Measurements from ENCODE around the gene RPAP2. TPM values are rescaled to one million over a fixed set of nuclear protein-coding genes. Genes with fewer than 3 reads are reported as not detected.
"Not testable (repeated sequence)": the region's sequence is repeated elsewhere in the genome, so short reads cannot be mapped to it uniquely, and the experiment has no call there.

Gene RPAP2
- total RNA-seq, 1 donor from 2014 or later: 33.6 TPM

GRCh38 chr1:92367496-92367895, 68.6 kb downstream of the RPAP2 start:
- intact Hi-C loops (cut with micrococcal nuclease): loop anchor here (2.0 to 5.0 kb wide), 4 partner anchors 45 to 170 kb away; partner anchors contain the start of gene GFI1

- intact Hi-C loops (cut with micrococcal nuclease): no loop called here
Measured at GRCh38 chr1:92372164-92372563, 73.3 kb downstream of the RPAP2 start.

- intact Hi-C loops (cut with micrococcal nuclease): no loop called here
Measured at GRCh38 chr1:92374223-92374622, 75.4 kb downstream of the RPAP2 start.

DNA sequence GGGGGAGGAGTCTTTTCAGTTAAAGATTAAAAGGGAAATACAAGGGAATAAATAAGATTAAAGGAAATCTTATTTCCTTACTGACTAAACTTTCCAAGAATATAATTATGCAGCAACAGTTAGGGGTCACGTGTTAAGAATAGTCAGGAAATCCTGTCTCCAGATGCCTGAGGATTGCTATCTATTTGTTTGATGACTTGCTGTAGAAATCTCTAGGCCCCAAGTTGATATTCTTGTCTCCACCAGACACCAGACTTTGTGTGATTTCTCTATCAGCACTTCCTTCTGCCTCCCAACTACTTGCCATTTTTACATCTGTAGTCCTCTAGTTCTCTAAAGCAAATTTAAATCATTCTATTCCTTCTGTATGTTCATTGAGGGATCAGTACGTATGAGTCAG, 77.5 kb downstream of the RPAP2 start:
- intact Hi-C loops (cut with micrococcal nuclease): no loop called here

- intact Hi-C loops (cut with micrococcal nuclease): not testable (repeated sequence)
Measured at GRCh38 chr1:92377991-92378390, 79.1 kb downstream of the RPAP2 start.

DNA sequence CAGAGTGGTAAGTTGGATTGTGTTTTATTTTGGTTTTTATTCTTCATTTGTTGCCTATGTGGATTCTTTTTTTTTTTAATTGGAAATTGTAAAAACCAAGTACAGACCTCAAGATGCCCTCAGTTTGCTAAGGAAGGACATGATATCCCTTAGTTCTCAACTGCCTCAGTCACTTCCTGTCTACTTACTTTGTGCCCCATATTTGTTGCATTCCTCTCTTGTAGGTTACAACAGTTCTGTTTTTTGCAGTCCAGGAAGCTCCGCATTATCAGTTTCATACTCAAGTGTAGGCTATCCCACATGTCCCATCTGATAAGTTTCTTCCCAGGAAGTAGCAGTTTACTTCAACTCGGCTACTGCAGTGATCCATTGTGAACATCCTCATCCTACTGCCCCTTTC, 82.0 kb downstream of the RPAP2 start:
- intact Hi-C loops (cut with micrococcal nuclease): no loop called here

DNA sequence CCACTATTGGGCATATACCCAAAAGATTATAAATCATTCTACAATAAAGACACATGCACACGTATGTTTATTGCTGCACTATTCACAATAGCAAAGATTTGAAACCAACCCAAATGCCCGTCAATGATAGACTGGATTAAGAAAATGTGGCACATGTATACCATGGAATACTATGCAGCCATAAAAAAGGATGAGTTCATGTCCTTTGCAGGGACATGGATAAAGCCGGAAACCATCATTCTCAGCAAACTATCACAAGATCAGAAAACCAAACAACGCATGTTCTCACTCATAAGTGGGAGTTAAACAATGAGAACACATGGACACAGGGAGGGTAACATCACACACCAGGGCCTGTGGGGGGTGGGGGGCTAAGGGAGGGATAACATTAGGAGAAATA, 95.1 kb downstream of the RPAP2 start:
- intact Hi-C loops (cut with micrococcal nuclease): not testable (repeated sequence)

DNA sequence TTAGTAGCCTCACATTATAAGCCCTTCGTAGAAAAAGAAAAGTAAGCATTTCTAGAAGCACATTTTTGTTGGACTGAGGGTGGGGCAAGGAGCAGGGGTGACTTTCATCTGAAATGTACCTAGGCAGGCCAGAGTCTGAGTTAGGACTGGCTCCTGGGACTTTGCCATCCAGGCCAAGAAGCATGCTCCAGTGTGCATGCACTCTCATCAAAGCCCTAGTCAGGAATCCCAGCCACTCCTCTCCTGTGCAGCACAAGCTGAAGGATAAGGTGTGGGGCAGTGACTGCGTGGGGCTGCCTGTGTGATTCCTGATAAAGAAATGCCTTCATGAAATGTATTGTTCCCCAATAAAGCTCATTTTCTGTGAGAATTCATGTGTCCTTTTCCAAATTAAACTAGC, 99.7 kb downstream of the RPAP2 start:
- intact Hi-C loops (cut with micrococcal nuclease): no loop called here

GRCh38 chr1:92399076-92399475, 100.2 kb downstream of the RPAP2 start:
- intact Hi-C loops (cut with micrococcal nuclease): no loop called here

- intact Hi-C loops (cut with micrococcal nuclease): no loop called here
Measured at GRCh38 chr1:92404661-92405060, 105.8 kb downstream of the RPAP2 start.

DNA sequence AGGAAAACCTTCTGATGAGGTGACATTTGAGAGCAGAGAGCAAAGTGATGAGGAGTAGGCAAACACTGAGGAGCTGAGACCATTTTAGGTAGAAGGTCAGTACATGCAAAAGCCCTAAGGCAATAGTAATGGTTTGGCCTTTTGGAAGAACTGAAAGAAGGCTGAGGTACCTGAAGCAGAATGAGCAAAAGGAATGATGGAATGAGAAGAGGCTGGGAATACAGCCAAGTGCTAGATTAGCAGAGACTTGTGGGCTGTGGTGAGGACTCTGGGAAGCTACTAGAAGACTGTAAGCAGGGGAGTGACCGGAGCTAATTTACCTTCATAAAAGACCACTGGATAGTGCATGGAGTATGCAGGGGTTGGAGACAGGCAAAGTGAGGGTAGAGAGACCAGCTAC, 110.0 kb downstream of the RPAP2 start:
- intact Hi-C loops (cut with micrococcal nuclease): no loop called here

DNA sequence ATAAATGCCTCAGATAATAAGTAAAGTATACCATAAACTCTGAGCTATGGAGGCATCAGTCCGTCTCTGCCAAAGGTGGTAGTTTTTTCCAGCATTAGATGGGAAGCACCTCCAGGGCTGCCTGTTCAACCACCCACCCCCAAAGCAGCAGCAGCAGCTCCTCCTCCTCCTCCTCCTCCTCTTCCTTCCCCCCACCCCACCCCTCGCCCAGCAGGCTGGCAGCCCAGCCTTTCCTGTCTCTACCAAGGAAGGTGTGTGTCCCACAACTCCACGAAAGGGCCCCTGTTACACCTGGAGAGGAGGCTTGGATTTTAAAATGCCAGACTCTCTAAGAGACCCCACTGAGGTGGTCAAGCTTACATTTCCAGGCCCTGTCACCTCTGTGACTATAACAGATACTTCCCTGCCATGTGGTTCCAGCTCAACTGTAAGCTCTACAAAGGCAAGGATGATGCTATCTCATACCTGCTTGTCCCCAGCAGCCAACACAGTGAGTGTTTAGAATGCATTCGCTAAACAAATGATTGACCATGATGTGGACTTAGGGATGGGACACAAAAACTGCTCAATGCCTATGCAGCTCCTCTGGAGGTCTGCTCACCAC, 111.2 kb downstream of the RPAP2 start:
- intact Hi-C loops (cut with micrococcal nuclease): loop anchor here (2.0 to 5.0 kb wide), 3 partner anchors 43 to 95 kb away; no protein-coding TSS in a partner anchor

DNA sequence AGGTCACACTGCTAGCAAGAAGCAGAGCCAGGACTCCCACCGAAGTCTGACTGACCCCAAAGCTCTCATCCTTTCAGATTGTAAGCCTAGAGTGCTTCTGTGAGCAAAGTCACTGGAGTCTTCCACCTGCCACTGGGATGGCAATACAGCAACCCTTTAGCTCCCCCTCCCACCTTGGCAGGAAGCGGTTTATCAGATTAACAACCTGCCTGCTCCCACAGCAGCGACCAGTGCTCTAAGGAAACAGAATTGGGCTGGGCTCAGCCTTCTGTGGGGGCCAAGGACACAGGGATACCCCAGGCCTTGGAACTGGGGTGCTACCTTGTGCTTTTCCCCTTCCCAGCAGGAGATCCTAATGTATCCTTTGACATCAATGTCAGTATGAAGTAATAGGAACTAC, 111.8 kb downstream of the RPAP2 start:
- intact Hi-C loops (cut with micrococcal nuclease): loop anchor here (2.0 to 5.0 kb wide), 3 partner anchors 43 to 96 kb away; no protein-coding TSS in a partner anchor

- intact Hi-C loops (cut with micrococcal nuclease): loop anchor here (2.0 to 5.0 kb wide), 3 partner anchors 44 to 97 kb away; no protein-coding TSS in a partner anchor
Measured at GRCh38 chr1:92411511-92411910, 112.7 kb downstream of the RPAP2 start.

GRCh38 chr1:92419642-92420041, 120.8 kb downstream of the RPAP2 start:
- intact Hi-C loops (cut with micrococcal nuclease): no loop called here

- intact Hi-C loops (cut with micrococcal nuclease): no loop called here
Measured at GRCh38 chr1:92424381-92424780, 125.5 kb downstream of the RPAP2 start.

DNA sequence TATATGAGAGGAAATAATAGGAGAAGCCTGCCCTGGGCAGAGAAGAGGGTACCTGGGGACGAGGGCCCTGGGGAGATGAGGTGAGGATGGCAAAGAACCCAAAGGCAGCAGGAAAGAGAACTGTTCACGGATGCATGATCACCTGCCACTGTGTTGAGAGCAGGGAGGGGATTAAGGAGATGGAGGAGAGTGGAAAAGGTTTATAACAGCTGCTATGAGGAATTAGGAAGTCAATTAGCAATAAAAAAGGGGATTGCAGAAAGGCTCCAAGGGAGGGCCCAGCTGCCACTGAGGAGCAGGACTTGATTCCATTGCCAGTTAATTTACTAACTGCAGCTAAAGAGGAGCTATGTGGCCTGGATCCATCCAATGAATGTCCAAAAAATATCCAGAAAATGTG, 126.8 kb downstream of the RPAP2 start:
- intact Hi-C loops (cut with micrococcal nuclease): no loop called here

DNA sequence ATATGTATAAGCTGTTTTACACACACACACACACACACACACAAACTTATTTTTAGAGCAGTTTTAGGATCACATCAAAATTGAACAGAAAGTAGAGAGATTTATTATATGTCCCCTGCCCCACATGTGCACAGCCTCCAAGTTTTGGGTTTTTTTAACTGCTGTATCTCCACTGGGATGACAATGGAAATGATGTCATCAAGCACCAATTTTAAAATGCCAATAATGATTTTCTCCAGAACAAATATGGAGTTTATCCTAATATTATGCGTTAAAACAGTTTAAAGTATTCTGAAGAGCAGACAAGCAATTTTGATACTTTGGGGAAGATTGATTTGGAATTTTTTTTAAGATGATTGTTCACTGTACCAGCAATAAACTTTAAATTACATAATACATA, 131.2 kb downstream of the RPAP2 start:
- intact Hi-C loops (cut with micrococcal nuclease): no loop called here

GRCh38 chr1:92434572-92434971, 135.7 kb downstream of the RPAP2 start:
- intact Hi-C loops (cut with micrococcal nuclease): not testable (repeated sequence)

DNA sequence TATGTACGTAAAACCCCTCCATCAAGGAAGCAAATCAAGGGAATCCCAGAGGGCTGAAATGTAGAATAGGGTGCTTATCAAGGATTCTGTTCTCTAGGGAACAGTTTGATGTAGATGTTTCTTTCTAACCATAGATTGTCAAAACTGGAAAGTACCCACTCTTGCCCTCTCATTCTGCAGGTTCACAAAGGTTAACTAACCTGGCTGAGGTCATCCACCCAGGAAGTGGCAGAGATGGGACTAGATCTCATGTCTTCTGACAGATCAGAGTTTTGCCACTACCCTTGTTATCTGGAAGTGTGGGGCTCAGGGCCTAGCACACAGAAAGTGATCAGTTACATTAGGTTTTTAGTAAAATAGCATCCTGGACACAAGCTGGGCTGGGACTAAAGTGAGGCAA, 140.4 kb downstream of the RPAP2 start:
- intact Hi-C loops (cut with micrococcal nuclease): no loop called here

DNA sequence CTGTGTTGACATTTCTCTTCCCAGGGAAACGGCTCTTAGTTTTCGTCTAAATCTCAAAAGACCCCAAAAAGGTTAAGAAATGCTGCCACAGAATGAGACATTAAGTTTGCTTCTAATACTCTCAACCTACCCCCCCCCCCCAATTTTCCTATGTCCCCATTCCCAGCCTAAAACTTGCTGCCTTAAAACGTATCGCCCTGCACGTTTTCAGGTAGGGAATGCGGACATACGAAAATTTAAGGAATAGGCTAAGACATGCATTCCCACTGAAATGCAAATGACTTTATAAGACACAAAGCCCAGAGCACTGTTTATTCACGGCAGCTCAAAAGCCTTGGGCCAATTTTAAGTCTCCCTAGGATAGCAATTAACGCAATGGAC, 142.4 kb downstream of the RPAP2 start:
- intact Hi-C loops (cut with micrococcal nuclease): no loop called here

DNA sequence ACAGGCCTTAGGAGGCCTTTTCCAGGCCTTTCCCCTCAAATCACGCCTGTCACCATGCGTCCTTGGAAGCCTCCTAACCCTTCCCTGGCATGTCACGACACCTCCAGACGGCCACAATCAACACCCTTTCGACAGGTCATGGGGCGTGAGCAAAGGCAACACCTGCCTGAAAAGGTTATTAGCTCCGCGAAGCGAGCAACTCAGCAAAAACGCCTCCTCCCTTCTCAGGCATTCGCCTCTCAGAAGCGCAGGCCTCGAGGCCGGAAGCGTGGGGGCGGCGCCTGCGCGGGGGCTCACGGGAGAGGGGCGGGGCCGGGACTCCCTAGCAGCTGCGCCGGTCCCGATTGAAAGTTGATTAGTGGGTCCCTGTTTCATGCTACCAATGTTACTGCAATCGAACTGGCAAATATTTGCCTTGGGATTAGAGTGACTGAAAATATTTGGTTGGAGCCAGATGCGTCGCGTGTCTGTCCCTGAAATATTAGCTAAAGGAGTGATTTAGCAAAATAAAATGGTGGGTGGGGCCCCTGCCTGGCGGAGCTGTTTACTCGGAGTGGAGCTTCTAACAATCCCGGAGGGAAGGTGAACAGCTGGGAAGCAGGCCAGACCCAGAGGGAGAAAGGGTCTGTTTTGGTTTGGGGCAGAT, 143.0 kb downstream of the RPAP2 start:
- intact Hi-C loops (cut with micrococcal nuclease): no loop called here

DNA sequence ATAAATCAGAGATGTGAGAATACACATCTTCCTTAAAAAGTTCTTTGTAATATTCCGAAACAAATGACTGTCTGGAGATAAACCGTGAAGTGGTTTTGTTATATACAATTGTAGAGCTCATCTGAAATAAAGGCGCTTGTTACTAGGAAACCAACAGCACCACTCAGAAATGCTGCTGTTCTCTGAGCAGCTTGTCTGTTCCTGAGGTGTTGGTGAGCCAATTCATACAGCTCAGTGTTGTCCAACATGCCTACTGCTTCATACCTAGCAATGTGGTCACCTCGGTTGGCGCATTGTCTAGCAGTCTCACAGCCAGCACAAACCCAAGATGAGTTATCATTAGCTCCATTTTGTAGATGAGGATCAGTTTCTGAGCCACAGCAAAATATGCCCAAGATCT, 143.5 kb downstream of the RPAP2 start:
- intact Hi-C loops (cut with micrococcal nuclease): no loop called here

Measured in T-helper 2 cell treated with Interferon-gamma antibody and Interleukin-4, amounts not matched to agents 100 ng/mL and 5 ng/mL, for 36 hours (primary cell).